ENCODE data around the gene SPIN2B.
"Not testable (repeated sequence)": the region's sequence is repeated elsewhere in the genome, so short reads cannot be mapped to it uniquely, and the experiment has no call there.

DNA sequence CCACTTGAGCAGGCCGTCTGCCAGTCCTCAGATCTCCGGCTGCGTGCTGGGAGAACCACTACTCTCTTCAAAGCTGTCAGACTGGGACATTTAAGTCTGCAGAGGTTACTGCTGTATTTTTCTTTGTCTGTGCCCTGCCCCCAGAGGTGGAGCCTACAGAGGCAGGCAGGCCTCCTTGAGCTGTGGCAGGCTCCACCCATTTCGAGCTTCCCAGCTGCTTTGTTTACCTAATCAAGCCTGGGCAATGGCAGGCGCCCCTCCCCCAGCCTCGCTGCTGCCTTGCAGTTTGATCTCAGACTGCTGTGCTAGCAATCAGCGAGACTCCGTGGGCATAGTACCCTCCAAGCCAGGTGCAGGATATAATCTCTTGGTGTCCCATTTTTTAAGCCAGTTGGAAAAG, 30.9 kb upstream of the SPIN2B start:
- not testable (repeated sequence) for TF ChIP-seq ZNF138 (CRISPR knock-in tag; IDR thresholded peaks at IDR 0.05; ENCODE audit: low read depth); SAP130 (CRISPR knock-in tag; IDR thresholded peaks at IDR 0.05; ENCODE audit: low read depth); EP300 (IDR thresholded peaks at IDR 0.05; ENCODE audit: low read depth in 2 of 2, low read length in 2 of 2); EP300 (CRISPR knock-in tag; IDR thresholded peaks at IDR 0.05; ENCODE audit: borderline replicate concordance); CC2D1A (CRISPR knock-in tag; IDR thresholded peaks at IDR 0.05); CTCF (CRISPR knock-in tag; IDR thresholded peaks at IDR 0.05); ATF7 (IDR thresholded peaks at IDR 0.05); ATF7 (CRISPR knock-in tag; IDR thresholded peaks at IDR 0.05)
- TF ChIP-seq, protein P1, sequence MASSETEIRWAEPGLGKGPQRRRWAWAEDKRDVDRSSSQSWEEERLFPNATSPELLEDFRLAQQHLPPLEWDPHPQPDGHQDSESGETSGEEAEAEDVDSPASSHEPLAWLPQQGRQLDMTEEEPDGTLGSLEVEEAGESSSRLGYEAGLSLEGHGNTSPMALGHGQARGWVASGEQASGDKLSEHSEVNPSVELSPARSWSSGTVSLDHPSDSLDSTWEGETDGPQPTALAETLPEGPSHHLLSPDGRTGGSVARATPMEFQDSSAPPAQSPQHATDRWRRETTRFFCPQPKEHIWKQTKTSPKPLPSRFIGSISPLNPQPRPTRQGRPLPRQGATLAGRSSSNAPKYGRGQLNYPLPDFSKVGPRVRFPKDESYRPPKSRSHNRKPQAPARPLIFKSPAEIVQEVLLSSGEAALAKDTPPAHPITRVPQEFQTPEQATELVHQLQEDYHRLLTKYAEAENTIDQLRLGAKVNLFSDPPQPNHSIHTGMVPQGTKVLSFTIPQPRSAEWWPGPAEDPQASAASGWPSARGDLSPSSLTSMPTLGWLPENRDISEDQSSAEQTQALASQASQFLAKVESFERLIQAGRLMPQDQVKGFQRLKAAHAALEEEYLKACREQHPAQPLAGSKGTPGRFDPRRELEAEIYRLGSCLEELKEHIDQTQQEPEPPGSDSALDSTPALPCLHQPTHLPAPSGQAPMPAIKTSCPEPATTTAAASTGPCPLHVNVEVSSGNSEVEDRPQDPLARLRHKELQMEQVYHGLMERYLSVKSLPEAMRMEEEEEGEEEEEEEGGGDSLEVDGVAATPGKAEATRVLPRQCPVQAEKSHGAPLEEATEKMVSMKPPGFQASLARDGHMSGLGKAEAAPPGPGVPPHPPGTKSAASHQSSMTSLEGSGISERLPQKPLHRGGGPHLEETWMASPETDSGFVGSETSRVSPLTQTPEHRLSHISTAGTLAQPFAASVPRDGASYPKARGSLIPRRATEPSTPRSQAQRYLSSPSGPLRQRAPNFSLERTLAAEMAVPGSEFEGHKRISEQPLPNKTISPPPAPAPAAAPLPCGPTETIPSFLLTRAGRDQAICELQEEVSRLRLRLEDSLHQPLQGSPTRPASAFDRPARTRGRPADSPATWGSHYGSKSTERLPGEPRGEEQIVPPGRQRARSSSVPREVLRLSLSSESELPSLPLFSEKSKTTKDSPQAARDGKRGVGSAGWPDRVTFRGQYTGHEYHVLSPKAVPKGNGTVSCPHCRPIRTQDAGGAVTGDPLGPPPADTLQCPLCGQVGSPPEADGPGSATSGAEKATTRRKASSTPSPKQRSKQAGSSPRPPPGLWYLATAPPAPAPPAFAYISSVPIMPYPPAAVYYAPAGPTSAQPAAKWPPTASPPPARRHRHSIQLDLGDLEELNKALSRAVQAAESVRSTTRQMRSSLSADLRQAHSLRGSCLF (CRISPR knock-in tag; IDR thresholded peaks at IDR 0.05; ENCODE audit: borderline replicate concordance): not testable (repeated sequence)
- TF ChIP-seq, protein P2, sequence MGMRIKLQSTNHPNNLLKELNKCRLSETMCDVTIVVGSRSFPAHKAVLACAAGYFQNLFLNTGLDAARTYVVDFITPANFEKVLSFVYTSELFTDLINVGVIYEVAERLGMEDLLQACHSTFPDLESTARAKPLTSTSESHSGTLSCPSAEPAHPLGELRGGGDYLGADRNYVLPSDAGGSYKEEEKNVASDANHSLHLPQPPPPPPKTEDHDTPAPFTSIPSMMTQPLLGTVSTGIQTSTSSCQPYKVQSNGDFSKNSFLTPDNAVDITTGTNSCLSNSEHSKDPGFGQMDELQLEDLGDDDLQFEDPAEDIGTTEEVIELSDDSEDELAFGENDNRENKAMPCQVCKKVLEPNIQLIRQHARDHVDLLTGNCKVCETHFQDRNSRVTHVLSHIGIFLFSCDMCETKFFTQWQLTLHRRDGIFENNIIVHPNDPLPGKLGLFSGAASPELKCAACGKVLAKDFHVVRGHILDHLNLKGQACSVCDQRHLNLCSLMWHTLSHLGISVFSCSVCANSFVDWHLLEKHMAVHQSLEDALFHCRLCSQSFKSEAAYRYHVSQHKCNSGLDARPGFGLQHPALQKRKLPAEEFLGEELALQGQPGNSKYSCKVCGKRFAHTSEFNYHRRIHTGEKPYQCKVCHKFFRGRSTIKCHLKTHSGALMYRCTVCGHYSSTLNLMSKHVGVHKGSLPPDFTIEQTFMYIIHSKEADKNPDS (CRISPR knock-in tag; IDR thresholded peaks at IDR 0.05): not testable (repeated sequence)
- TF ChIP-seq, protein P3, sequence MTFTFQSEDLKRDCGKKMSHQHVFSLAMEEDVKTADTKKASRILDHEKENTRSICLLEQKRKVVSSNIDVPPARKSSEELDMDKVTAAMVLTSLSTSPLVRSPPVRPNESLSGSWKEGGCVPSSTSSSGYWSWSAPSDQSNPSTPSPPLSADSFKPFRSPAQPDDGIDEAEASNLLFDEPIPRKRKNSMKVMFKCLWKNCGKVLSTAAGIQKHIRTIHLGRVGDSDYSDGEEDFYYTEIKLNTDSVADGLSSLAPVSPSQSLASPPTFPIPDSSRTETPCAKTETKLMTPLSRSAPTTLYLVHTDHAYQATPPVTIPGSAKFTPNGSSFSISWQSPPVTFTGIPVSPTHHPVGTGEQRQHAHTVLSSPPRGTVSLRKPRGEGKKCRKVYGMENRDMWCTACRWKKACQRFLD (CRISPR knock-in tag; IDR thresholded peaks at IDR 0.05; ENCODE audit: borderline replicate concordance): not testable (repeated sequence)
